ENCODE results near the gene DUSP9.

DUSP9 gene

DNA sequence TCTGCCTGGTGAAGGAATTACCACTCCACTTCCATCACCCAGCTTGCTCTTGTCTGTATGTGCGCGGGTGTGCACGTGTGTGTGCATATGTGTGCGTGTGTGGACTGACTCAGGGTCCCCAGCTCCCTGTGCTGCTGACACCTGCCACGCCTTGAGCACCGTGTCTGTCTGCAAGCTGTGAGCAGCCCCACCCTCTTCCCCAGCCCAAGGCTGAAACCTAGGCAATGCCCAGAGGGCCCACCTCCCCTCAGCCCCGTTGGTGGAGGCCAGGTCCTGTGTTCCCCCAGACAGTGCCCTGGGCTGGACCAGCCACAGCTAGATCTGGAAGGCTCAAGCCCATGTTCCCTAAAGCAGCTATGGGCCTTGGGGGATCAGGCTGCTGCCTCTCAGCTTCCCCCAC lies 46.1 kb upstream of the DUSP9 start:
- no peak for TF ChIP-seq SIN3A (IDR thresholded peaks at IDR 0.05; ENCODE audit: borderline replicate concordance, insufficient read depth, low read length)

- no peak for TF ChIP-seq POLR2AphosphoS5 (IDR thresholded peaks at IDR 0.05; ENCODE audit: low read depth, low read length)
- TF ChIP-seq TAF1 (IDR thresholded peaks at IDR 0.05; ENCODE audit: borderline replicate concordance, insufficient read depth, low read length) = no peak
- no peak for TF ChIP-seq SIN3A (IDR thresholded peaks at IDR 0.05; ENCODE audit: borderline replicate concordance, insufficient read depth, low read length)
- TF ChIP-seq FOXP2 (optimal IDR thresholded peaks at IDR 0.05; ENCODE audit: borderline replicate concordance, extremely low read depth, extremely low read length, insufficient read depth) = no peak
- no peak for TF ChIP-seq REST (IDR thresholded peaks at IDR 0.05; ENCODE audit: insufficient read depth in 1 of 2, low read depth in 2 of 2, low read length in 2 of 2)
These were observed 45.4 kb upstream of the DUSP9 start for GRCh38 chrX:153601511-153602110.

DNA sequence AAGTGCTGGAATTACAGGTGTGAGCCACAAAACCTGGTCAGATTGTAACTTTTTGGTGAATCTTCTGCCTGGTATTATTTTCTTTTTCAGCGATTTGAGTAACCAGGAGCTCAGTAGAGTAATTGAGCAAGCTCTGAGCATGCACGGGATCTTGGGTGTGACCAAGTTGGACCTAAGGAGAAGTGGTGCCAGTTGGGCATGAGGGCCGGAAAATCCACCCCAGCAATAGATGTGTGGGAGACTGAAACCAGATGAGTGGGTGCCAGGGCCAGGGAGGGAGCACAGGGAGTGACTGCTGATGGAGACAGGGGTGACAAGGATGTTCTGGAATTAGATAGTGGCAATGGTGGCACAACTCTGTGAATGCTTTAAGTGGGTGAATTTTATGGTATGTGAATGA lies 44.4 kb upstream of the DUSP9 start:
- no peak for TF ChIP-seq REST (IDR thresholded peaks at IDR 0.05; ENCODE audit: insufficient read depth in 1 of 2, low read depth in 2 of 2, low read length in 2 of 2)
- TF ChIP-seq POLR2AphosphoS5 (IDR thresholded peaks at IDR 0.05; ENCODE audit: low read depth, low read length) = no peak
- no peak for TF ChIP-seq TAF1 (IDR thresholded peaks at IDR 0.05; ENCODE audit: borderline replicate concordance, insufficient read depth, low read length)
- TF ChIP-seq FOXP2 (optimal IDR thresholded peaks at IDR 0.05; ENCODE audit: borderline replicate concordance, extremely low read depth, extremely low read length, insufficient read depth) = no peak
- TF ChIP-seq SIN3A (IDR thresholded peaks at IDR 0.05; ENCODE audit: borderline replicate concordance, insufficient read depth, low read length) = no peak

DNA sequence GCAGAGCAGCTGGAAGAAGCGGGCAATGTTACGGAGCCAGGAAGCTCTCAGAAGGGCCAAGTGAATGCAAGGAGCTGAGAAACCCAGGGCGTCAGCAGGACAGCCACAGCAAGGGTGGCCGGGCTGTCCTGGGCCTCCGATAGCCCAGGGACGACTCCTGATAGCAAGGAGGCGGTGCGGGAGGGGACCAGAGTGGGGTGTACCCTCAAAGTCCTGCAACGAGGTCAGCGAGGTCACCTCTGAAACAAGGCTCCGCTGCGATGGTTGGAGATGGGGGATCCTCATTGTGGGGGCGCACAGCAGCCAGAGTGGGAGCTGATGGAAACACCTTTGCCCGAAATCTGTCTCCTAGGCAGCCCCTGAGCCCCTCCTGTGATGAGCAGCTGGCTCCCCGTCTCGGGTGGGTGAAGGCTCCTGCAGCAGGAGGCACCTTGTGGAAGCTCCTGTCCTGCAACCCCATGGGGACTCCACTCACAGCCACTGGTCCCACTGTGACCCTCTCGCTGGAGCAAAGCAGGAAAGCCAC lies 43.8 kb upstream of the DUSP9 start:
- no peak for TF ChIP-seq TAF1 (IDR thresholded peaks at IDR 0.05; ENCODE audit: borderline replicate concordance, insufficient read depth, low read length)
- no peak for TF ChIP-seq SIN3A (IDR thresholded peaks at IDR 0.05; ENCODE audit: borderline replicate concordance, insufficient read depth, low read length)
- TF ChIP-seq POLR2AphosphoS5 (IDR thresholded peaks at IDR 0.05; ENCODE audit: low read depth, low read length) = no peak
- TF ChIP-seq FOXP2 (optimal IDR thresholded peaks at IDR 0.05; ENCODE audit: borderline replicate concordance, extremely low read depth, extremely low read length, insufficient read depth) = no peak
- TF ChIP-seq REST (IDR thresholded peaks at IDR 0.05; ENCODE audit: insufficient read depth in 1 of 2, low read depth in 2 of 2, low read length in 2 of 2) = no peak

DNA sequence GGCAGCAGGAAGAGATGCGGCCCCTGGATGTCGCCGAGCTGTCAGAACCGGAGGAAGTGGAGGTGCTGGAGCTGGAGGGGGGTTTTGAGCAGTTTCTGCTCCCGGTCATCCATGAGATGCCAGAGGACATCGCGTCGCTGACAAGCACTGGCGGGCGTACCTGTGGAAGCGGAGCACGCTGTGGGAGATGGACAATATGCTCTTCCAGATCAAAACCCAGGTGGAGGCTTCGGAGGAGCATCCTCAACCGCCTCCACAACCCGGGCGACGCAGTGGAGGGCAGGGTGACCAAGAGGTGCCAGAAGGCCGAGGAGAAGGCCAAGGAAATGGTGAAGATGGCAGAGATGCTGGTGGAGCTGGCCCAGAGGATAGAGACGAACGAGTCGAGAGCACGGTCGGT lies 40.5 kb upstream of the DUSP9 start:
- TF ChIP-seq REST (IDR thresholded peaks at IDR 0.05; ENCODE audit: insufficient read depth in 1 of 2, low read depth in 2 of 2, low read length in 2 of 2) (no peak), SIN3A (IDR thresholded peaks at IDR 0.05; ENCODE audit: borderline replicate concordance, insufficient read depth, low read length) (no peak), FOXP2 (optimal IDR thresholded peaks at IDR 0.05; ENCODE audit: borderline replicate concordance, extremely low read depth, extremely low read length, insufficient read depth) (no peak), TAF1 (IDR thresholded peaks at IDR 0.05; ENCODE audit: borderline replicate concordance, insufficient read depth, low read length) (no peak), POLR2AphosphoS5 (IDR thresholded peaks at IDR 0.05; ENCODE audit: low read depth, low read length) (no peak)
